C4-2B (cell line): ENCODE data around the gene CDKL4.

ENCODE experiments used
- ZFX ChIP-seq: fragments of 450-650 bp; IDR thresholded peaks from 2 replicates; pipeline ENCODE4 v1.6.1; 2017
- TF ChIP-seq, protein P1 (sequence below): fragments of 450-650 bp; conservative IDR thresholded peaks from 2 replicates; pipeline ENCODE4 v1.5.1; 2017; ENCODE audit warnings: mild to moderate bottlenecking

DNA sequence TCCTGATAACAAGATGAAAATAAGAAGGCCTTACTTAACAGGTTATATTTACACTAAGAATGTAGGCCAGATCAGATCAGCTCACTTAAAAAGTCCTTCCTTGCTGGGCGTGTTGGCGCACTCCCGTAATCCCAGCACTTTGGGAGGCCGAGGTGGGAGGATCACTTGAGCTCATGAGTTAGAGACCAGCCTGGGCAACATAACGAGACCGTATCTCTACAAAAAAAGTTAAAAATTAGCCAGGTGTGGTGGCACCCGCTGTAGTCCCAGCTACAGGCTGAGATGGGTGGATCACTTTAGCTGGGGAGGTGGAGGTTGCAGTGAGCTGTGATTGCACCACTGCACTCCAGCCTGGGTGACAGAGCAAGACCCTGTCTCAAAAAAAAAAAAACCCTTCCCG, 69.7 kb downstream of the CDKL4 start:
- TF ChIP-seq, protein P1, sequence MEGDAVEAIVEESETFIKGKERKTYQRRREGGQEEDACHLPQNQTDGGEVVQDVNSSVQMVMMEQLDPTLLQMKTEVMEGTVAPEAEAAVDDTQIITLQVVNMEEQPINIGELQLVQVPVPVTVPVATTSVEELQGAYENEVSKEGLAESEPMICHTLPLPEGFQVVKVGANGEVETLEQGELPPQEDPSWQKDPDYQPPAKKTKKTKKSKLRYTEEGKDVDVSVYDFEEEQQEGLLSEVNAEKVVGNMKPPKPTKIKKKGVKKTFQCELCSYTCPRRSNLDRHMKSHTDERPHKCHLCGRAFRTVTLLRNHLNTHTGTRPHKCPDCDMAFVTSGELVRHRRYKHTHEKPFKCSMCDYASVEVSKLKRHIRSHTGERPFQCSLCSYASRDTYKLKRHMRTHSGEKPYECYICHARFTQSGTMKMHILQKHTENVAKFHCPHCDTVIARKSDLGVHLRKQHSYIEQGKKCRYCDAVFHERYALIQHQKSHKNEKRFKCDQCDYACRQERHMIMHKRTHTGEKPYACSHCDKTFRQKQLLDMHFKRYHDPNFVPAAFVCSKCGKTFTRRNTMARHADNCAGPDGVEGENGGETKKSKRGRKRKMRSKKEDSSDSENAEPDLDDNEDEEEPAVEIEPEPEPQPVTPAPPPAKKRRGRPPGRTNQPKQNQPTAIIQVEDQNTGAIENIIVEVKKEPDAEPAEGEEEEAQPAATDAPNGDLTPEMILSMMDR = no peak
- TF ChIP-seq ZFX = no peak
